Stimulated activated naive CD8-positive, alpha-beta T cell treated with anti-CD3 and anti-CD28 coated beads, Interleukin-15, Interleukin-2, amounts not matched to agents 100 ng/mL and 50 ng/mL, for 24 hours (primary cell): Measurements from ENCODE around the gene RNPEPL1.
"Not testable (repeated sequence)": the region's sequence is repeated elsewhere in the genome, so short reads cannot be mapped to it uniquely, and the experiment has no call there.

Experiments used
- H3K27ac Mint-ChIP-seq: one replicate; pipeline ENCODE4 v1.8.0; 2021; ENCODE audit warnings: mild to moderate bottlenecking, mixed read lengths
- H3K27me3 Mint-ChIP-seq: one replicate; pipeline ENCODE4 v1.8.0; 2021; ENCODE audit warnings: mixed read lengths
- H3K36me3 Mint-ChIP-seq: one replicate; pipeline ENCODE4 v1.8.0; 2021; ENCODE audit warnings: low read depth, mixed read lengths
- H3K4me1 Mint-ChIP-seq: one replicate; pipeline ENCODE4 v1.8.0; 2021; ENCODE audit warnings: low read depth, mixed read lengths
- H3K4me3 Mint-ChIP-seq: one replicate; pipeline ENCODE4 v1.8.0; 2021; ENCODE audit warnings: mild to moderate bottlenecking, mixed read lengths
- H3K9me3 Mint-ChIP-seq: one replicate; pipeline ENCODE4 v1.8.0; 2021; ENCODE audit warnings: mixed read lengths

RNPEPL1 gene

GRCh38 chr2:240604291-240604938 lies 36.1 kb downstream of the RNPEPL1 start:
- no peaks in the 10 kb centered on the region for H3K36me3 Mint-ChIP-seq
- no peaks in the 10 kb centered on the region for H3K9me3 Mint-ChIP-seq
- H3K27ac Mint-ChIP-seq, result no peak overlapping the region
- H3K4me1 Mint-ChIP-seq, result peaks cover 3% of the 10 kb centered on the region
- H3K4me3 Mint-ChIP-seq, result no peak overlapping the region
- H3K27me3 Mint-ChIP-seq, result no peaks in the 10 kb centered on the region

- Mint-ChIP-seq H3K9me3 (no peaks in the 10 kb centered on the region), H3K27ac (no peak overlapping the region), H3K4me3 (no peak overlapping the region), H3K27me3 (no peaks in the 10 kb centered on the region), H3K4me1 (peaks cover 3% of the 10 kb centered on the region), H3K36me3 (no peaks in the 10 kb centered on the region)
Measured at GRCh38 chr2:240604939-240605716, 36.8 kb downstream of the RNPEPL1 start.

- Mint-ChIP-seq H3K27me3 (no peaks in the 10 kb centered on the region), H3K4me1 (peaks cover 3% of the 10 kb centered on the region), H3K36me3 (no peaks in the 10 kb centered on the region), H3K9me3 (no peaks in the 10 kb centered on the region), H3K27ac (no peak overlapping the region), H3K4me3 (no peak overlapping the region)
Measured at GRCh38 chr2:240605867-240606743, 37.8 kb downstream of the RNPEPL1 start.

- H3K27ac Mint-ChIP-seq, result peak overlapping the region; percentile 56
- H3K4me3 Mint-ChIP-seq, result peak overlapping the region; percentile 15
- H3K9me3 Mint-ChIP-seq, result no peaks in the 10 kb centered on the region
Measured at GRCh38 chr2:240611601-240612210, 43.4 kb downstream of the RNPEPL1 start.

GRCh38 chr2:240613781-240614180 lies 45.5 kb downstream of the RNPEPL1 start:
- peaks cover 21% of the 10 kb centered on the region for H3K36me3 Mint-ChIP-seq
- peaks cover 3% of the 10 kb centered on the region for H3K4me1 Mint-ChIP-seq
- peaks cover 11% of the 10 kb centered on the region for H3K9me3 Mint-ChIP-seq
- H3K27ac Mint-ChIP-seq, result no peak overlapping the region
- H3K27me3 Mint-ChIP-seq, result no peaks in the 10 kb centered on the region
- H3K4me3 Mint-ChIP-seq, result no peak overlapping the region

More at GRCh38 chr2:240611601-240612210, 43.4 kb downstream of the RNPEPL1 start:
- Mint-ChIP-seq H3K36me3 (peaks cover 9% of the 10 kb centered on the region), H3K27me3 (no peaks in the 10 kb centered on the region), H3K4me1 (peaks cover 3% of the 10 kb centered on the region)

GRCh38 chr2:240614391-240614790 lies 46.1 kb downstream of the RNPEPL1 start:
- Mint-ChIP-seq H3K9me3 (peaks cover 11% of the 10 kb centered on the region), H3K27me3 (no peaks in the 10 kb centered on the region), H3K27ac (no peak overlapping the region), H3K36me3 (peaks cover 22% of the 10 kb centered on the region), H3K4me1 (no peaks in the 10 kb centered on the region), H3K4me3 (no peak overlapping the region)

GRCh38 chr2:240615396-240615795 lies 47.1 kb downstream of the RNPEPL1 start:
- Mint-ChIP-seq H3K27ac (no peak overlapping the region), H3K27me3 (no peaks in the 10 kb centered on the region), H3K9me3 (peaks cover 11% of the 10 kb centered on the region), H3K4me1 (peaks cover 4% of the 10 kb centered on the region), H3K4me3 (no peak overlapping the region), H3K36me3 (peaks cover 22% of the 10 kb centered on the region)

- Mint-ChIP-seq H3K36me3 (peaks cover 22% of the 10 kb centered on the region), H3K27ac (no peak overlapping the region), H3K4me3 (no peak overlapping the region), H3K27me3 (no peaks in the 10 kb centered on the region), H3K9me3 (peaks cover 11% of the 10 kb centered on the region), H3K4me1 (peaks cover 10% of the 10 kb centered on the region)
Measured at GRCh38 chr2:240615820-240616547, 47.7 kb downstream of the RNPEPL1 start.

GRCh38 chr2:240616860-240617666 lies 48.8 kb downstream of the RNPEPL1 start:
- not testable (repeated sequence) for H3K27ac Mint-ChIP-seq, H3K27me3 Mint-ChIP-seq
- H3K9me3 Mint-ChIP-seq, result peaks cover 11% of the 10 kb centered on the region

GRCh38 chr2:240618776-240619175 lies 50.5 kb downstream of the RNPEPL1 start:
- Mint-ChIP-seq H3K27me3 (no peaks in the 10 kb centered on the region), H3K27ac (no peak overlapping the region), H3K4me3 (no peak overlapping the region), H3K36me3 (peaks cover 13% of the 10 kb centered on the region), H3K9me3 (peaks cover 11% of the 10 kb centered on the region), H3K4me1 (peaks cover 35% of the 10 kb centered on the region)

More at GRCh38 chr2:240616860-240617666, 48.8 kb downstream of the RNPEPL1 start:
- Mint-ChIP-seq H3K4me1 (peaks cover 21% of the 10 kb centered on the region), H3K36me3 (peaks cover 13% of the 10 kb centered on the region)
- H3K4me3 Mint-ChIP-seq, result not testable (repeated sequence)

GRCh38 chr2:240619506-240620148 lies 51.3 kb downstream of the RNPEPL1 start:
- H3K9me3 Mint-ChIP-seq, result peaks cover 11% of the 10 kb centered on the region
- H3K4me3 Mint-ChIP-seq, result no peak overlapping the region
- peaks cover 42% of the 10 kb centered on the region for H3K4me1 Mint-ChIP-seq
- peaks cover 13% of the 10 kb centered on the region for H3K36me3 Mint-ChIP-seq
- peak overlapping the region; percentile 61 for H3K27ac Mint-ChIP-seq
- no peaks in the 10 kb centered on the region for H3K27me3 Mint-ChIP-seq

- peaks cover 13% of the 10 kb centered on the region for H3K36me3 Mint-ChIP-seq
- peaks cover 49% of the 10 kb centered on the region for H3K4me1 Mint-ChIP-seq
- no peak overlapping the region for H3K4me3 Mint-ChIP-seq
- no peaks in the 10 kb centered on the region for H3K27me3 Mint-ChIP-seq
- H3K27ac Mint-ChIP-seq, result no peak overlapping the region
- peaks cover 11% of the 10 kb centered on the region for H3K9me3 Mint-ChIP-seq
Measured at GRCh38 chr2:240620149-240620731, 52.0 kb downstream of the RNPEPL1 start.

- H3K27ac Mint-ChIP-seq, result peak overlapping the region; percentile 68
- H3K27me3 Mint-ChIP-seq, result no peaks in the 10 kb centered on the region
- peaks cover 13% of the 10 kb centered on the region for H3K36me3 Mint-ChIP-seq
- H3K4me1 Mint-ChIP-seq, result peaks cover 52% of the 10 kb centered on the region
- no peak overlapping the region for H3K4me3 Mint-ChIP-seq
- peaks cover 11% of the 10 kb centered on the region for H3K9me3 Mint-ChIP-seq
Measured at GRCh38 chr2:240620859-240621258, 52.6 kb downstream of the RNPEPL1 start.
